T-helper 1 cell treated with Interleukin-12 subunit alpha and Interleukin-12 subunit beta and Interleukin-4 antibody, amounts not matched to agents 30 μg/mL and 1 μg/mL, for 36 hours (primary cell): Measurements from ENCODE around the gene UQCRQ.
A peak's percentile ranks its signal among the peaks of the same experiment; 100 is the strongest.

Source experiments
- H3K27ac Mint-ChIP-seq: one replicate; pipeline ENCODE4 v1.8.0; 2021; ENCODE audit warnings: mild to moderate bottlenecking, mixed read lengths
- H3K27me3 Mint-ChIP-seq: one replicate; pipeline ENCODE4 v1.8.0; 2021; ENCODE audit warnings: low read depth, mixed read lengths
- H3K36me3 Mint-ChIP-seq: one replicate; pipeline ENCODE4 v1.8.0; 2021; ENCODE audit warnings: low read depth, mixed read lengths
- H3K4me1 Mint-ChIP-seq: one replicate; pipeline ENCODE4 v1.8.0; 2021; ENCODE audit warnings: low read depth, mixed read lengths
- H3K4me3 Mint-ChIP-seq: one replicate; pipeline ENCODE4 v1.8.0; 2021; ENCODE audit warnings: mild to moderate bottlenecking, moderate library complexity, mixed read lengths
- H3K9me3 Mint-ChIP-seq: one replicate; pipeline ENCODE4 v1.8.0; 2021; ENCODE audit warnings: mixed read lengths

The UQCRQ gene

DNA sequence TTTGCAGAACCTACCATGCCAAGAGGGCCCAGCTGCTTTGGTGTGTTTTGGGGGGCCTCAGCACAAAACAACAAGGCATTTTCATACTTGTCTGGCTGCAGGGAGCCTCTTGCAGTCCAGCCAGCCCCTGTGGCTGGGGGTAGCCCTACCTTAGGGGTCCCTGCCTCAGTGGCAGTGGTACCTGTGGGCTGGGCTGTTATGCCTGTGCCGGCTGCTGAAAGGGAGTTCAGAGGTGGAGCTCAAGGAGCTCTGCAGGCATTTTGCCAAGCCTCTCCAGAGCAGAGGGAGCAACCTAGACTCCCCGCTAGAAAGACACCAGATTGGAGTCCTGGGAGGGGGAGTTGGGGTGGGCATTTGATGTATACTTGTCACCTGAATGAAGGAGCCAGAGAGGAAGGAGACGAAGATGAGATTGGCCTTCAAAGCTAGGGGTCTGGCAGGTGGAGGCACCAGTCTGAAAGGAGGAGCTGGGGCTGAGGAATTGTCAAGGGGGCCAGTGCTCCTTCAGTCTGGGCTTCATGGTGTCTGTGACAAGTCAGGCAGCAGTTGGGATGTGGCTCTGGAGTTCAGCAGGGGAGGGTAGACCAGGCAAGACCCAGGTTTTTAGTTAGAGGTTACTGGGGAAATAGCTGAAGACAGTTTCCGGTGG lies 37.5 kb upstream of the UQCRQ start:
- peak overlapping the region; percentile 50 for H3K4me3 Mint-ChIP-seq
- no peaks in the 10 kb centered on the region for H3K9me3 Mint-ChIP-seq
- H3K27ac Mint-ChIP-seq: no peak overlapping the region
- peaks cover 21% of the 10 kb centered on the region for H3K4me1 Mint-ChIP-seq
- peaks cover 68% of the 10 kb centered on the region for H3K27me3 Mint-ChIP-seq
- H3K36me3 Mint-ChIP-seq: no peaks in the 10 kb centered on the region

DNA sequence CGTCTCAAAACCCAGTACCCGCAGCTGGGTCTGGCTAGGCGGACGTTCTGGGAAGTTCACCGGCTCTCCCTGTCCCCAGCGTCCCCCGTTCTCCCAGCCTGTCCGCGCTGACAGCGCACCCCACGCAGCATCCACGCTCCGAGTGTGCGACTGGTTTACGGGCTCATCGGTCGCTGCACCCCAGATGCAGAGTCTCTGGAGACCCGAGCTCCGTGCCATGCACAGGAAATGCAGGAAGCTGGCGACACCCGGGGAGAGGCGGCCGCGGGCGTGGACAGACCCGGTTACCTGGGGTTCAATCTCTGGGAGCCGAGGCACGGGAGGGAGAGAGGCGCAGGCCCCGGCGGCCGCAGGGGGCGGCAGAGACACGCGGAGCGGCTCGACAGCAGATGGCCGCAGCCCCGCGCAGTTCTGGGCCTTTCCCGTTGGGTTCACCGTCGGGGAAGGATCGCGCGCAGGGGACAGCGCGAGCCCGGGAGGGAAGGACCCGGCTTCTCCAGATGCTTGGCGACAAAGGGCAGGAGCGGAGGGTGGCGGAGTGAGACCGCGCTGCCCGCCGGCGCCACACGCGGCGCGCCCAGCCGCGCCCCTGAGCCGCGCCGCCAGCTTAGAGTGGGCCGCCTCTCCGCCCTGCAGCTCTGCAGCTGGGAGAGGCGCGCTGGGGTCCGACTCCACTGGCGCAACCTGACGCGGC lies 36.6 kb upstream of the UQCRQ start:
- no peaks in the 10 kb centered on the region for H3K36me3 Mint-ChIP-seq
- no peaks in the 10 kb centered on the region for H3K9me3 Mint-ChIP-seq
- H3K27me3 Mint-ChIP-seq: peaks cover 63% of the 10 kb centered on the region
- H3K4me1 Mint-ChIP-seq: peaks cover 17% of the 10 kb centered on the region
- H3K27ac Mint-ChIP-seq: peak overlapping the region; percentile 75
- peak overlapping the region; percentile 85 for H3K4me3 Mint-ChIP-seq

DNA sequence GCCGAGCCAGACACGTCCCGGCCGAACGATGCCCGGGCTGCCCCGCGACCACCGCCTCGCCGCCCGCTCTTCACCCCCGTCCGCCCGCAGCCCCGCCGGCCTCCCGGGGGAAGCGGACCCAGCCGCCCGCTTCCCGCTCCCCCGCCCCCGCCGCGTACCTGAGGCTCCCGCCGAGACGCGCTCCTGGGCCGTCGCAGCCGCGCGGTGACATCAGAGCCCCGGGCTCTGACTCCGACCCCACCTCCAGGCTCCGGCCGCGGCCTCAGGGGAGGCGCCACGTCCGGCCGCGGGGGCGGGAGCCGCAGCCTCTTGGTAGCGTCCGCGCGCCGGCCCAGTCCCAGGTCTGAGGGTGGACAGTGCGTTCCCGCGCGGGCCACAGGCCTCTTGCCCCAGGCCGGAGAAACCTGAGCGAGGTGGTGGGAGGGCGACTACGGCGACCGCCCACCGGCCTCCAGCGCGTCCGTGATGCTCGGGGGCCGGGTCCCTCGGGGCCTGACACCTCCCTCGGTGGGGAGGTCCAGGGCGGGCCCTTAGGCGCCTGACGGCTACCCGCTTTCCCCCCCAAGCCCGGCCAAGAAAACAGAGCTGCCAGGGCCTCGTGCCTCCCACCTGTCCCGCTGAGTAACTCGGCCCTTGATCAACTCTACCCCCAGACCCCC lies 35.9 kb upstream of the UQCRQ start, which contains the start of gene SHROOM1:
SHROOM1 (minus strand) TSS at position 212 of the 659 bp plus-strand sequence. CDS start 4,507 bp downstream, outside the sequence.
- Mint-ChIP-seq H3K4me1 (peaks cover 17% of the 10 kb centered on the region), H3K27me3 (peaks cover 61% of the 10 kb centered on the region), H3K36me3 (no peaks in the 10 kb centered on the region), H3K4me3 (peak within 1 kb of the TSS; percentile 85), H3K9me3 (no peaks in the 10 kb centered on the region), H3K27ac (peak within 1 kb of the TSS; percentile 75)

DNA sequence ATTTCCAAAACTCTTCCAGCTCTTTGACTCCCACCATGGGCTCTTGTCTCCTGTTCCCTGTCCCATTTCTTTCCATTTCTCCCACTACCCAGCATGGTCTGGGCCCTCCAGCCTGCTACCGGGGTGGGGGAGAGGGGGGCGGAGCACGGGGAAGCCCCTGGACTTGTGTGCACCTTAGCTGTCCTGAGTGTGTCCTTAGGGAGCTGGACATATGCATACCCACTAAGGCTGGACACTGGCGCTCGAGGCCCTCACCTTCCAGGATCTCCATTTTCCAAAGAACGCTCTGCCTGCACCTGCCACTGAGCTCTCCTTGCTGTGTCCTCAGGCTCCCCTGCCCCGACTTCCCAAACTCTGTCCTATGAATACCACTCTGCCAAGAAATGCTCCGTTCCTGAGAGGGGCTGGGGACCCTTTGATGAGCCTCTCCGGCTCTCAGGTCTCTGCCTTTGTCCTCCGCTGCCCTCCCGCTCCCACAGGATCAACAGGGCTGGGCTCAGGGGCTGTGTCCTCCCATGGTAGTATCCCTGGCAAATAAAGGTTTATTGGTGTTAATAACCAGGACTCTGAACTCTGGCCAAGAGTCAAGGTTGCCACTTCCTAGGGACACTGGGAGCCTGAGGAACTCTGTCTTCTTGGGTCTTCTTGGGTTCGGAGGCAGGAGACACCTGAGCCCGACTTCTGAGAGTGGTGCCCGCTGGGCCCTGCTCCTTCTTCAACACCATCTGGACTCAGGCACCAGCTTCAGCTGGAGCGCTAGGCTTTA lies 35.2 kb upstream of the UQCRQ start:
- Mint-ChIP-seq H3K27me3 (peaks cover 55% of the 10 kb centered on the region), H3K4me1 (peaks cover 17% of the 10 kb centered on the region), H3K36me3 (no peaks in the 10 kb centered on the region), H3K9me3 (no peaks in the 10 kb centered on the region), H3K4me3 (peak overlapping the region; percentile 78), H3K27ac (peak overlapping the region; percentile 8)

DNA sequence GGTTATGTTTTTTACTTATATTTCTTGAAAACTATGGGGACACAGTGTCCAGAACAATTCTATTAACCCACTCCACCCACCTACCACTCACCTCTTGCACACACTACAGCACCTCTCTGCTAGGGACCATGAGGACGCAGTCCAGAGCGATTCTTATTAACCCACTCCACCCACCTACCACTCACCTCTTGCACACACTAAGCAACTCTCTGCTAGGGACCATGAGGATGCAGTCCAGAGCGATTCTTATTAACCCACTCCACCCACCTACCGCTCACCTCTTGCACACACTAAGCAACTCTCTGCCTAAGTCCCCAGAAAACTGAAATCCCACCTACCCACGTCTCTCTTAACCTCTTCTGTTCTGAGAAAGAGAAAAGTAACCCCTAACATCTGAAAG lies 33.8 kb upstream of the UQCRQ start:
- no peak overlapping the region for H3K4me3 Mint-ChIP-seq
- H3K4me1 Mint-ChIP-seq: peaks cover 14% of the 10 kb centered on the region
- no peaks in the 10 kb centered on the region for H3K9me3 Mint-ChIP-seq
- no peak overlapping the region for H3K27ac Mint-ChIP-seq
- no peaks in the 10 kb centered on the region for H3K36me3 Mint-ChIP-seq
- H3K27me3 Mint-ChIP-seq: peaks cover 42% of the 10 kb centered on the region

DNA sequence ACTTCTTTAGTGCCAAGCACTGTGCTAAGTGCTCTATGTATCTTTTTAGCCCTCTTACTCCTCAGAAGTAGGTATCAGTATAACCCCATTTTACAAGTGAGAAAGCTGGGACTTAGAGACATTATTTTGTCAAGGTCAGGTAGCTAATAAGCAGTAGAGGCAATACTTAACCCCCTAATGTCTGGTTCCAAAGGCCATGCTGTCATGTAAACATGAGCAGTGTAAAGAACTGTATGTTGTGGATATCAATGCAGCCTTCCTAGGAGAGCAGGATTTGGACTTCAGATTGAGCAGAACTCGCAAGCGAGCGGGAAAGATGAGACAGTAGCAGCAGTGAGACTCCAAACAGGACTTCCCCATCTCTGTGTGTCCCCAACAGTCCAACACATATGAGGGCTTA lies 32.4 kb upstream of the UQCRQ start:
- Mint-ChIP-seq H3K27ac (no peak overlapping the region), H3K4me3 (no peak overlapping the region), H3K4me1 (peaks cover 14% of the 10 kb centered on the region), H3K9me3 (no peaks in the 10 kb centered on the region), H3K36me3 (no peaks in the 10 kb centered on the region), H3K27me3 (peaks cover 28% of the 10 kb centered on the region)

DNA sequence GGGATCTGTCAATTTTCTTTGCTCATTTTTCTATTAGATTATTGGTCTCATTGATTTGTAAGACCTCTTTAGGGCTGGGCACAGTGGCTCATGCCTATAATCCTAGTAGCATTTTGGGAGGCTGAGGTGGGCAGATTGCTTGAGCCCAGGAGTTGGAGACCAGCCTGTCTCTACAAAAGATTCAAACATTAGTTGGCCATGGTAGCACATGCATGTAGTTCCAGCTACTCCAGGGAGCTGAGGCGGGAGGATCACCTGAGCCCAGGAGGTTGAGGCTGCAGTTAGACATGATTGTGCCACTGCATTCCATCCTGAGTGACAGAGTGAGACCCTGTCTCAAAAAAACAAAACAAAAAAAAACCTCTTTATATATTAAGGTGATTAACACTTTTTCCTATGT lies 29.6 kb upstream of the UQCRQ start:
- Mint-ChIP-seq H3K27me3 (peaks cover 12% of the 10 kb centered on the region), H3K36me3 (no peaks in the 10 kb centered on the region), H3K4me3 (no peak overlapping the region)

DNA sequence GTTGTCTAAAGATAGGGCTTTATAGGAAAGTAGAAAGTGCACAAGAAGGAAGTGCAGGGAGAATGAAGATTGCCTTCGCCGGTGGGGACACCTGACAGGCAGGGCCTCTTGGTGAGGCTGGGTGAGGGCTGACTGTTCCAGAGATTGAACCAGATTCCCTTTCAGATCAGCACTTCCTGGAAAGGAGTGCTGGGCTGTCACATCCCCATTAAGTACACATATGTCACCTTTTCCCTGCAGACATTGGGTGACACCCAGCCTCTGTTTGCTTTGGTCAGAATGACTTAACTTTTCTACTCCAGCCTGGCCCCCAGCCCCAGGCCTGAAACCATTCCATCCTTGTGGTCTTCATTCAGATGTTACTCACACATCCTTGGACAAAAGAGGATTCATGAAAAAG lies 28.6 kb upstream of the UQCRQ start:
- Mint-ChIP-seq H3K4me1 (peaks cover 2% of the 10 kb centered on the region), H3K27ac (no peak overlapping the region), H3K4me3 (no peak overlapping the region), H3K9me3 (no peaks in the 10 kb centered on the region), H3K27me3 (peaks cover 8% of the 10 kb centered on the region), H3K36me3 (no peaks in the 10 kb centered on the region)

More for the DNA sequence above, 29.6 kb upstream of the UQCRQ start:
- H3K4me1 Mint-ChIP-seq: peaks cover 2% of the 10 kb centered on the region
- no peak overlapping the region for H3K27ac Mint-ChIP-seq
- H3K9me3 Mint-ChIP-seq: no peaks in the 10 kb centered on the region

DNA sequence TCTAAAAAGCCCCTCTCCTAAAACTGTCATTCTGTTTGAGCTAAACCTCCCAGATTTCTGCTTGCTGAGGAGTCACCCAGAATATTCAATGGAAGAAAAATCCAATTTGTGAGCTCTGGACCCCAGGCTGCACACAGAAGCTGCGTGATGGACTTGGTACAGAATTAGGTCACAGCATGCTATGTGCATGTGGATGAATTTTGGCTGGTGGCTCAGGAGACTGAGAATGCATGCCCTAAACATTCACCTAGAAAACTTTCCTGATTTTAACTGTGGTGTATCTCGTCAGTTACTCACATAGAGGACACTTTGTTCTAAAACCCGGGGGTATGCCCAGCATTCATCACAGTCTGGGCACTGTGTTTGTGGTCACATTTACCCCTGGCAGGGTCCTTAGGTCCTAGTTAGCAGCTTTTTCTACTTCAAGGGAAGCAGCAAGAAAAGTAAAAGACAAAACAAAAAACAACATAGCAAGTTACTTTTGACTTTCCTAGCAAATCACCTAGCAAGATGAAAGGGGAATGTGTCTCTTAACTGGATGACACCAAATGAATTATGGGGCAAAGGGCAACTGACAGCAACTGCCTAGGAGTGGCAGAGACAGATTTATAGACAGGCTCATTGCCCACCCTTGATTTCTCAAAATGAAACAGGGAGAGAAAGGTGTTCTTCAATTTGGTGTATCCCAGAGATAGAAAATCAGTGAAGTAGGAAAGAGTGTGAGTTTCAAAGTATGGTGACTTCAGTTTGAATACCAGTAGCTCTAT lies 27.7 kb upstream of the UQCRQ start:
- no peaks in the 10 kb centered on the region for H3K9me3 Mint-ChIP-seq
- peaks cover 2% of the 10 kb centered on the region for H3K4me1 Mint-ChIP-seq
- H3K27me3 Mint-ChIP-seq: peaks cover 6% of the 10 kb centered on the region
- H3K36me3 Mint-ChIP-seq: no peaks in the 10 kb centered on the region
- H3K27ac Mint-ChIP-seq: no peak overlapping the region
- H3K4me3 Mint-ChIP-seq: no peak overlapping the region

DNA sequence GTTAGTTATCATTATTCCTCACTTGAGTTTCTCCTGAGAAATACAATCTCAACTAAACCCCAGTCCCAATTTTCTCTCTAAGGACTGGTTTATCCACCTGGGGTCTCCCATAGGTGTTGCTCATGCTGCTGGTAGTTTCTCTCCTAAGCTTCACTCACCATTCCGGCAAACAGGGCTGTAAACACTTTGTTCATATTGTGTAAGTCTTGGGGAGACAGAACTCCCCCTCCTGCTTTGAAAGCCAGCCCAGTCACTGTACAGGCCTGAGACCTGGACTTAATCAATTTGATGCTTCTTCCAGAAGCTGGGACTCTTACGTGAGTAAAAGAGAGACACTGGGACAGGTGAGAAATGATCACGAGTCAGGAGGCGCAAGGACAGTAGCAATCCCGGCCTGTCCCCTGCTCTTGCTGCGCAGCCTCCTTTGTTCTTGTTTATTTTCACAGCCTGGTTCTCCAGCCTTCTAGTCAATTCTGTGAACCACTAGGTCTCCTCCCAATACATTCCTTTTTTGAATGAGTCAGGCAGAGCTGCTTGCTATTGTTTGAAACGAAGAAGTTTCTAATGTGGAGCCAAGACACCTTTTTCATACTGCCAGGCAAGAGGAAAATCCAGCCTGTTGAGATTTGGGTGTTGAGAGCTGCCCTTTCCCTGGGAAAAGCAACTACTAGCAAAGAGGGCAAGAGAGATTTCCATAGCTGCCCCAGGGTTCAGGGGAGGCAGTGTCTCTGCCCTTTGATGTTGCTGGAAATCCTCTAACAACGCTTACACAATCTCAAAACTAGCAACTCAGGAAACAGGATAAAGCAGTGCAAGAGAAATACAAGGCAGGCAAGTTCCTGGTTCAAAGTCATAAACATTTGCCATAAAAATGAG lies 26.8 kb upstream of the UQCRQ start:
- Mint-ChIP-seq H3K9me3 (no peaks in the 10 kb centered on the region), H3K4me3 (no peak overlapping the region), H3K27ac (no peak overlapping the region), H3K27me3 (peaks cover 4% of the 10 kb centered on the region), H3K4me1 (peaks cover 2% of the 10 kb centered on the region), H3K36me3 (no peaks in the 10 kb centered on the region)

DNA sequence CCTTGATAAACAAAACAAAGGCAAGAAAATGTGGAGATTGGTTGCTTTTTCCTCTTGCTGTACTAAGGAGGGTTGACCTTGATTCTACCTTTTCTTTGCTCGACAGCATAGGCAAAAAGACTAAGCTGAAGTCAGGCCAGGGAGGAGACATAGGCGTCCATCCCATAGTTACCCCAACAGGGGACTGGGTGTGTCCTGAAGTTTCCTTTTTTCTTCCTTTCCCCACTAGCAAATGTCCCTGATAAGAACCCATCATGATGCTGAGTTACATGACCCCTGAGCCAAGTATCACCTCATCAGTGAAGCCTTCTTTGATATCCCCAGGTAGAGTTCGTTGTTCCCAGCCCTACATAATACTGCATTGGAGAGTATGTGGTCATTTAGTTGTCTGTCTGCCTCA lies 26.1 kb upstream of the UQCRQ start:
- Mint-ChIP-seq H3K4me3 (no peak overlapping the region), H3K27ac (no peak overlapping the region), H3K27me3 (peaks cover 4% of the 10 kb centered on the region), H3K9me3 (no peaks in the 10 kb centered on the region), H3K4me1 (peaks cover 2% of the 10 kb centered on the region), H3K36me3 (no peaks in the 10 kb centered on the region)

DNA sequence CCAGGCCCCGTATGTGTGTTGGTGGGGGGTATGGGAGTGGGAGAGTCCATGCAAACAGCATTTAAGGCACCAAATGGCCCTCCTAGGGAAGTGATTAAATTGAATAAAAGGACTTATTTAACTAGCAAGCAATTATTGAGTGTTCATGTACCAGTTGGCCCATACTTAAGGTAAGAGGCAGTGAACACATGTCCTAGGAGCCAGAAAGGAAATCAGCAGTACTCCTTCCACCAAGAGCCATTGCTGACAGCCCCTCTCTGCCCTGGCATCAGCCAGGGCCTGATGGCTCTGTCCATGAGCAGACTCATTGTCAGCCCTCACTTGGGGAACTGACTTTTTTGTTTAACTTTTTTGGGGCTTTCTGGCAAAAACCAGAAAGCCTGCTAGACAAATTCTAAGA lies 25.5 kb upstream of the UQCRQ start:
- H3K27me3 Mint-ChIP-seq: peaks cover 4% of the 10 kb centered on the region
- no peaks in the 10 kb centered on the region for H3K9me3 Mint-ChIP-seq
- H3K4me3 Mint-ChIP-seq: no peak overlapping the region
- peaks cover 2% of the 10 kb centered on the region for H3K4me1 Mint-ChIP-seq
- no peaks in the 10 kb centered on the region for H3K36me3 Mint-ChIP-seq
- no peak overlapping the region for H3K27ac Mint-ChIP-seq

DNA sequence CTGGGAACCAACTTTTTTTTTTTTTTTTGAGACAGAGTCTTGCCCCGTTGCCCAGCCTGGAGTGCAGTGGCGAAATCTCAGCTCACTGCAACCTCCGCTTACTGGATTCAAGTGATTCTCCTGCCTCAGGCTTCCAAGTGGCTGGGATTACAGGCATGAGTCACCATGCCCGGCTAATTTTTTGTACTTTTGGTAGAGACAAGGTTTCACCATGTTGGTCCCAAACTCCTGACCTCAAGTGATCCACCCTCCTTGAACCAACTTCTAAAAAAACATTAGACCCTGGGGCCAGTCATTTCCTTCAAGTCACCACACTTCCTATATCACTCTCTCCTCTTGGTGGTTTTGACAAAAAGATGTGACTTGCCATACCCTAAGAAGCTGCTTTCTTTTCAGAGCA lies 25.1 kb upstream of the UQCRQ start:
- H3K27me3 Mint-ChIP-seq: peaks cover 4% of the 10 kb centered on the region
- no peak overlapping the region for H3K4me3 Mint-ChIP-seq
- no peak overlapping the region for H3K27ac Mint-ChIP-seq
- H3K36me3 Mint-ChIP-seq: no peaks in the 10 kb centered on the region
- peaks cover 2% of the 10 kb centered on the region for H3K4me1 Mint-ChIP-seq
- H3K9me3 Mint-ChIP-seq: no peaks in the 10 kb centered on the region
